B cell (primary cell): ENCODE data around the gene MAN2B1. TPM values are rescaled to one million over a fixed set of nuclear protein-coding genes. Genes with fewer than 3 reads are reported as not detected.

ENCODE experiments used
- ATAC-seq: fragments of 200-7000 bp; cut with Tn5 transposase; one replicate; pipeline ENCODE4 v1.10.0; 2021; ENCODE audit warnings: low read depth, mild to moderate bottlenecking, moderate number of reproducible peaks, moderate library complexity
- CTCF ChIA-PET: fragments of 350-600 bp; sonication (Branson Sonifier 250); formaldehyde crosslinking; loops from one replicate; lab custom pipeline; 2021; ENCODE audit warnings: antibody characterized with exemption, inconsistent platforms; lab: Charles Lee
- POLR2A ChIA-PET: fragments of 350-600 bp; sonication (Branson Sonifier 250); formaldehyde crosslinking; loops from one replicate; lab custom pipeline; 2021; ENCODE audit warnings: antibody characterized with exemption; lab: Charles Lee
- DNase-seq: peaks from one replicate; pipeline ENCODE4 v3.0.0; 2013
- H2AFZ ChIP-seq: 2 replicates; pipeline ENCODE4 v1.6.1; 2012; ENCODE audit warnings: mild to moderate bottlenecking, low read depth, low read length; ENCODE audit not compliant: insufficient read depth, poor library complexity, severe bottlenecking
- H3K27ac ChIP-seq, 2 donors: 1 replicate in 1 of 2; 2 replicates in 1 of 2; pipeline ENCODE4 v1.5.1; 2012 to 2013; ENCODE audit warnings: low read length in 2 of 2, mild to moderate bottlenecking in 2 of 2, moderate library complexity in 1 of 2
- H3K27me3 ChIP-seq, 4 experiments: fragments of 200-600 bp in 1 of 4; sonication (generic) in 1 of 4; replicated peaks in 1 of 4; 1 replicate in 2 of 4; 2 replicates in 2 of 4; pipeline versions ENCODE4 v1.6.1 to v1.7.0; 2013 to 2016; ENCODE audit warnings: low read length in 3 of 4, mild to moderate bottlenecking in 2 of 4, mixed read lengths in 1 of 4, moderate library complexity in 1 of 4; ENCODE audit not compliant: insufficient read depth in 4 of 4, control insufficient read depth in 3 of 4; ENCODE audit errors: control extremely low read depth in 1 of 4
- H3K36me3 ChIP-seq, 2 experiments: replicated peaks in 1 of 2; 1 replicate in 1 of 2; 2 replicates in 1 of 2; pipeline versions ENCODE4 v1.6.1 to v1.7.1; 2013; ENCODE audit warnings: low read length in 1 of 2; ENCODE audit not compliant: insufficient read depth in 2 of 2, control insufficient read depth in 1 of 2; ENCODE audit errors: control extremely low read depth in 1 of 2, extremely low read depth in 1 of 2
- H3K4me1 ChIP-seq, 2 donors: fragments of 200-600 bp in 1 of 2; sonication (generic) in 1 of 2; 1 replicate in 1 of 2; 2 replicates in 1 of 2; pipeline versions ENCODE4 v1.5.1 to v1.6.1; 2013 to 2017; ENCODE audit warnings: low read length in 2 of 2; ENCODE audit not compliant: control insufficient read depth in 2 of 2, insufficient read depth in 2 of 2
- H3K4me2 ChIP-seq: replicated peaks from 2 replicates; pipeline ENCODE3; 2012; ENCODE audit warnings: mild to moderate bottlenecking, low read depth, low read length; ENCODE audit not compliant: poor library complexity, severe bottlenecking
- H3K4me3 ChIP-seq, 5 experiments: fragments of 200-600 bp in 1 of 5; sonication (generic) in 1 of 5; 1 replicate in 3 of 5; 2 replicates in 2 of 5; pipeline versions ENCODE4 v1.5.1 to v1.7.0; 2011 to 2016; ENCODE audit warnings: low read length in 4 of 5, mild to moderate bottlenecking in 4 of 5, low read depth in 2 of 5, control low read depth in 1 of 5, moderate library complexity in 1 of 5; ENCODE audit not compliant: insufficient read depth in 1 of 5; ENCODE audit errors: control extremely low read depth in 1 of 5, extremely low read depth in 1 of 5
- H3K79me2 ChIP-seq: fragments of 200-600 bp; sonication (generic); one replicate; pipeline ENCODE4 v1.6.0; 2016; ENCODE audit warnings: low read length; ENCODE audit not compliant: control insufficient read depth, insufficient read depth
- H3K9ac ChIP-seq: fragments of 200-600 bp; sonication (generic); 2 replicates; pipeline ENCODE4 v1.6.1; 2017; ENCODE audit warnings: mild to moderate bottlenecking, low read length, moderate library complexity
- H3K9me3 ChIP-seq, 3 donors: one replicate each; pipeline versions ENCODE4 v1.6.1 to v1.7.1; 2013; ENCODE audit warnings: low read length in 2 of 3; ENCODE audit not compliant: control insufficient read depth in 2 of 3, insufficient read depth in 1 of 3; ENCODE audit errors: control extremely low read depth in 1 of 3
- H4K20me1 ChIP-seq: 2 replicates; pipeline ENCODE4 v1.6.0; 2012; ENCODE audit warnings: mild to moderate bottlenecking, low read length; ENCODE audit not compliant: insufficient read depth, control insufficient read depth, poor library complexity, severe bottlenecking
- H3K27ac Mint-ChIP-seq: one replicate; pipeline ENCODE4 v1.8.0; 2021; ENCODE audit warnings: mixed read lengths
- H3K27me3 Mint-ChIP-seq: one replicate; pipeline ENCODE4 v1.8.0; 2021; ENCODE audit warnings: mixed read lengths
- H3K4me1 Mint-ChIP-seq: one replicate; pipeline ENCODE4 v1.8.0; 2021; ENCODE audit warnings: mixed read lengths
- H3K4me3 Mint-ChIP-seq: one replicate; pipeline ENCODE4 v1.8.0; 2021; ENCODE audit warnings: mixed read lengths
- H3K9me3 Mint-ChIP-seq: one replicate; pipeline ENCODE4 v1.8.0; 2022; ENCODE audit warnings: mixed read lengths; ENCODE audit not compliant: insufficient read depth
- CTCF ChIP-seq: fragments of 200-600 bp; IDR thresholded peaks from one replicate; pipeline ENCODE4 v1.8.0; 2022; ENCODE audit warnings: antibody characterized with exemption, mild to moderate bottlenecking
- EZH2 ChIP-seq: IDR thresholded peaks from 2 replicates; pipeline ENCODE4 v1.6.1; 2012; ENCODE audit warnings: borderline replicate concordance, low read depth, mild to moderate bottlenecking, moderate library complexity, low read length; ENCODE audit not compliant: insufficient read depth, poor library complexity, severe bottlenecking
- WGBS: methylation state at CpG from one replicate; pipeline ENCODE4 v1.1.5; 2013; ENCODE audit warnings: missing lambda C conversion rate; ENCODE audit not compliant: insufficient coverage; 5-methylcytosine and 5-hydroxymethylcytosine counted together
- intact Hi-C: fragments of 100-400 bp; cut with micrococcal nuclease; formaldehyde crosslinking; loops from one replicate; pipeline ENCODE4 v1.10.0; 2022
- polyA plus RNA-seq: library from polyadenylated mRNA; depleted of rRNA; stranded (reverse); fragments of >200 nt; gene quantifications from 2 replicates; pipeline ENCODE4 v1.2.3, GENCODE V29; 2012
- total RNA-seq, 2 donors: library from RNA; stranded (reverse); fragments of 120-200 nt in 1 of 2; gene quantifications; 1 replicate in 1 of 2; 2 replicates in 1 of 2; pipeline versions ENCODE4 v1.2.3 to v1.2.4, GENCODE V29; 2013 to 2022

Gene MAN2B1
- total and polyA plus RNA-seq, 2 donors (not counting 1 experiment from before 2014, with no cell fraction given): 183 to 256 TPM

GRCh38 chr19:12610540-12611360 is 55.8 kb downstream of the MAN2B1 start, which contains the start of the genes ZNF490 and ZNF791:
Gene ZNF490 (minus strand): TSS chr19:12610813. CDS start chr19:12610680, 133 bp downstream.
Gene ZNF791 (plus strand): TSS chr19:12610920. CDS start chr19:12611080, 160 bp downstream.
- intact Hi-C loops: loop anchor here (1.0 to 5.0 kb wide), 5 partner anchors 30 to 182 kb away; partner anchors contain the start of genes GET3, JUNB and ZNF564
- no peaks in the 10 kb centered on the region for H3K27me3 ChIP-seq
- DNase-seq (peak; percentile 97), ATAC-seq (peak; percentile 73)
- peaks cover 0 to 3% (median 0%) of the 10 kb centered on the region in 3 donors for H3K9me3 ChIP-seq
- H3K27ac Mint-ChIP-seq: peak within 1 kb of the TSS; percentile 100
- WGBS: under 1% methylated on average over 53 of the region's 61 CpGs
- peak within 1 kb of the TSS; percentile 96 for H3K9ac ChIP-seq
- H3K9me3 Mint-ChIP-seq: no peaks in the 10 kb centered on the region
- H3K4me3 Mint-ChIP-seq: peak within 1 kb of the TSS; percentile 100
- ChIA-PET CTCF (interaction anchor here (0.9 to 1.4 kb wide), 8 partner anchors 29 to 115 kb away, joined by 3 to 8 read pairs (median 4); no protein-coding TSS in a partner anchor), POLR2A (interaction anchor here (0.6 to 2.0 kb wide), 9 partner anchors 14 to 1052 kb away, joined by 3 to 15 read pairs (median 4); partner anchors contain the start of genes DHPS, MAN2B1 and WDR83)
- peak within 1 kb of the TSS; percentile 93 to 96 for H3K27ac ChIP-seq
- no peaks in the 10 kb centered on the region for H3K27me3 Mint-ChIP-seq
- peaks cover 8% of the 10 kb centered on the region for H4K20me1 ChIP-seq
- peaks cover 91% of the 10 kb centered on the region for H3K79me2 ChIP-seq
- H3K4me3 ChIP-seq: peak within 1 kb of the TSS; percentile 89 to 99 (median 98)
- peaks cover 50 to 72% of the 10 kb centered on the region in 2 donors for H3K4me1 ChIP-seq
- H2AFZ ChIP-seq: peak within 1 kb of the TSS; percentile 83
- H3K4me2 ChIP-seq: peak within 1 kb of the TSS; percentile 91
- H3K4me1 Mint-ChIP-seq: peaks cover 54% of the 10 kb centered on the region
- TF ChIP-seq EZH2 (no peak), CTCF (no peak)
- peaks cover 4 to 27% of the 10 kb centered on the region in 2 experiments for H3K36me3 ChIP-seq
